ENCODE results near the gene BCAS4.

Gene BCAS4

DNA sequence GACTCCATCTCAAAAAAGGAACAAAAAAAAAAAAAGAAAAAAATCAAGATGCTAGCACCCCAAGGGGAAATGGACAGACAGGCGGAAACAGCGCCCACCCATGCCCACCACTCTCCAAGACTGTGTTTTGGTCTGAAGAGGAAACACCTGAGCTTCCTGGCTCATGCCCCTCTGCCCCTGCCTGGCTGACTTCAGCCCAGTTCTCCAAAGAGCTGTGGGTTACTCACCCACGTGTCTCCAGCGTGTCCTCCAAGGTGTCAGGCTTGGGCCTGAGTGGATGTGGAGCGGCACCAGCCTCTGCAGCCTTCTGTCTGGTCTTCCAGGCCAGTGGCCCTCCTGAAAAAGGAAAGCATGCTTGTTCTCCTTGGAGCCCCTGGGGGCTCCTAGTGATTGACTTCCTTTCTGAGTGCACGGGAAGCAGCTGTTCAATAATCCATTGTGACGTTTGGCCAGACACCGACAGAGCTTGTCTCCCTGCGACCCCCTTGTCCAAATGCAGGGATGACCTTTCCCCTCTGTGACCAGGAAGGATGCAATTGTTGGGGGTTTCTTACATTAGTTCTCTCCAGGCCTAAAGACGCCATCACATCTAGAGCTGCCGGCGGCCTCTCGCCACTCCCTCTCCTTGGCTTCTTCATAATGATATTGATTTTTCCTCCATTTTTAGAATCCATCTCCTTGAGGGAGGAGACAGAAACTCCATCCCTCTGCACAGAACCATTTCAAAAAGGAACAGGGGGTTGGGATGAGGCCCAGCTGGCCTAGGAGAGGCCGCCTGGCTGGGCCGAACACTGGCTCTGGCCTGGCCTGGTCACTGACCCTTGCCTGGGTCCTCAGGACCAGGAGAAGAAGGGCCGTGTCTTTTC lies 77.9 kb downstream of the BCAS4 start:
- CTCF ChIA-PET: interaction anchor here (0.6 to 0.8 kb wide), 2 partner anchors 54 to 61 kb away, joined by 3 read pairs; no protein-coding TSS in a partner anchor
- POLR2A ChIA-PET: interaction anchor here (0.9 kb wide), 1 partner anchor 56 kb away, joined by 4 read pairs; no protein-coding TSS in a partner anchor
- Histone ChIP-seq H3K27ac (ENCODE audit: extremely low read depth, low read depth, low read length) (no peak overlapping the region), H3K36me3 (ENCODE audit: control insufficient read depth in 2 of 2, insufficient read depth in 1 of 2, low read length in 2 of 2) (peaks cover 0 to 10% of the 10 kb centered on the region in 2 experiments; a peak in 1 of 3 replicates), H3K9me3 (ENCODE audit: control insufficient read depth, insufficient read depth, low read depth, low read length) (no peaks in the 10 kb centered on the region), H3K4me3 (ENCODE audit: low read depth, low read length) (no peak overlapping the region), H3K4me1 (ENCODE audit: control insufficient read depth, insufficient read depth, low read length) (no peaks in the 10 kb centered on the region)
- no peak for TF ChIP-seq ZIC2 (tag by site-specific recombination; IDR thresholded peaks at IDR 0.05)
- no peak for TF ChIP-seq ZNF302 (tag by site-specific recombination; IDR thresholded peaks at IDR 0.05; ENCODE audit: low read depth)
- no peak for TF ChIP-seq ZNF701 (tag by site-specific recombination; IDR thresholded peaks at IDR 0.05)
- TF ChIP-seq ZFHX2 (tag by site-specific recombination; conservative IDR thresholded peaks at IDR 0.05): no peak

DNA sequence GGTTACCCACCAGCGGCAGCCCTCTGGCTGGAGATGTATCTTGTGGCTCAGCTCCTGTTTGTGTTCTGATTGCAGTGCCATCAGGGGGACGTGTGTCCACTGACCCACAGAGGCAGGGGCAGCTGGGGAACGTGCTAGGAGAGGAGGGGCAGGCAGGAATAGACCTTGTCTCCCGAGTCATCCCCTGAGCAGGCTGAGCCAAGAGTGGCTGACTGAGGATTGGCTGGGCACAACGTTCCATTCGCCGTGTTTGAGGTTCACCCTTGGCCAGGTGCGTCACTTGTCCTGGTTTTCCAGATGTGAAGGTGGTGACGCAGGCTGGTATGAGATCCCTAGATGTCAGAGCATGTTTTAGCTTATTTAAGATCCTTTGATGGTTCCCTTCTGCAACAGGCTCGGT lies 78.7 kb downstream of the BCAS4 start:
- POLR2A ChIA-PET: interaction anchor here (0.9 kb wide), 1 partner anchor 57 kb away, joined by 4 read pairs; no protein-coding TSS in a partner anchor
- CTCF ChIA-PET: interaction anchor here (0.8 kb wide), 1 partner anchor 55 kb away, joined by 3 read pairs; no protein-coding TSS in a partner anchor

DNA sequence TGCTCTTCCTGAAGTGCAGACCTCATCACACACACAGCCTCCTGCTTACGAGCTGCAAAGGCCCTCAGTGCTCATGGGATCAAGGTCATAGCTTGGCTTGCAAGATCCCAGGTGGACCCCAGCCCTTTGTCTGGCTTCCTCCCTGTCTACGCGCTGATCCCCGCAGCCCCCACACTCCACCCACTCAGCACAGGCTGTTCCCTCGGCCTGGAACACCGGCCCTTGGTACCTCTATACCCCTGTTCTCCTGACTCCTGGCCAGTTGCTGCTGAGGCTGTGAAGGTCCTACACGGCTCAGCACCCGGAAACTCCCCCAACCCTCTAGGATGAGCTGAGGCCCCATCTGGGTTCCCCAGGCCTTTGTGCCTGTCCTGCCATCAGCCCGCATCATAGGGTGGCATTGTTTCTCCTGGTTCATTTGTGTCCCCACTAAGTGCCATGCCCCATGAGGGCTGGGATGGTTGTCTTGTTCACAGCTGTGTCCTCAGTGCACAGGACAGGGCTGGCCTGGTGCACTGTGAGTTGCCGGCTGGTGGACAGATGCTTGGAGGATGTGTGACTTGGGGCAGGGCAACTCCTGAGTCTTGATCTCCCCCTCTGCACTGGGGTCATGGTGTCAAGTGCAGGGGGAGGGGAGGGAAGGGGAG lies 79.4 kb downstream of the BCAS4 start:
- ChIA-PET CTCF (no interaction called here), POLR2A (no interaction called here)
- Histone ChIP-seq H3K27ac (ENCODE audit: extremely low read depth, low read depth, low read length) (no peak overlapping the region), H3K36me3 (ENCODE audit: control insufficient read depth in 2 of 2, insufficient read depth in 1 of 2, low read length in 2 of 2) (peaks cover 0 to 10% of the 10 kb centered on the region in 2 experiments; a peak in 1 of 3 replicates), H3K4me3 (ENCODE audit: low read depth, low read length) (no peak overlapping the region), H3K4me1 (ENCODE audit: control insufficient read depth, insufficient read depth, low read length) (no peaks in the 10 kb centered on the region), H3K9me3 (ENCODE audit: control insufficient read depth, insufficient read depth, low read depth, low read length) (no peaks in the 10 kb centered on the region)
- TF ChIP-seq ZNF585B (tag by site-specific recombination; IDR thresholded peaks at IDR 0.05): no peak
- TF ChIP-seq ZNF776 (tag by site-specific recombination; IDR thresholded peaks at IDR 0.05; ENCODE audit: borderline replicate concordance): no peak
- no peak for TF ChIP-seq ZNF394 (tag by site-specific recombination; IDR thresholded peaks at IDR 0.05; ENCODE audit: borderline replicate concordance)
- TF ChIP-seq BCL11A (tag by site-specific recombination; IDR thresholded peaks at IDR 0.05; ENCODE audit: low read depth): no peak
- TF ChIP-seq ZNF510 (tag by site-specific recombination; IDR thresholded peaks at IDR 0.05; ENCODE audit: insufficient replicate concordance): no peak
- TF ChIP-seq WT1 (tag by site-specific recombination; IDR thresholded peaks at IDR 0.05): no peak
- TF ChIP-seq ZNF23 (tag by site-specific recombination; IDR thresholded peaks at IDR 0.05; ENCODE audit: borderline replicate concordance): no peak
- TF ChIP-seq ZXDB (tag by site-specific recombination; IDR thresholded peaks at IDR 0.05): no peak
- no peak for TF ChIP-seq ZNF514 (tag by site-specific recombination; IDR thresholded peaks at IDR 0.05)
- TF ChIP-seq ZEB2 (tag by site-specific recombination; IDR thresholded peaks at IDR 0.05): no peak
- TF ChIP-seq ZSCAN23 (tag by site-specific recombination; IDR thresholded peaks at IDR 0.05): no peak
- TF ChIP-seq, protein P1, sequence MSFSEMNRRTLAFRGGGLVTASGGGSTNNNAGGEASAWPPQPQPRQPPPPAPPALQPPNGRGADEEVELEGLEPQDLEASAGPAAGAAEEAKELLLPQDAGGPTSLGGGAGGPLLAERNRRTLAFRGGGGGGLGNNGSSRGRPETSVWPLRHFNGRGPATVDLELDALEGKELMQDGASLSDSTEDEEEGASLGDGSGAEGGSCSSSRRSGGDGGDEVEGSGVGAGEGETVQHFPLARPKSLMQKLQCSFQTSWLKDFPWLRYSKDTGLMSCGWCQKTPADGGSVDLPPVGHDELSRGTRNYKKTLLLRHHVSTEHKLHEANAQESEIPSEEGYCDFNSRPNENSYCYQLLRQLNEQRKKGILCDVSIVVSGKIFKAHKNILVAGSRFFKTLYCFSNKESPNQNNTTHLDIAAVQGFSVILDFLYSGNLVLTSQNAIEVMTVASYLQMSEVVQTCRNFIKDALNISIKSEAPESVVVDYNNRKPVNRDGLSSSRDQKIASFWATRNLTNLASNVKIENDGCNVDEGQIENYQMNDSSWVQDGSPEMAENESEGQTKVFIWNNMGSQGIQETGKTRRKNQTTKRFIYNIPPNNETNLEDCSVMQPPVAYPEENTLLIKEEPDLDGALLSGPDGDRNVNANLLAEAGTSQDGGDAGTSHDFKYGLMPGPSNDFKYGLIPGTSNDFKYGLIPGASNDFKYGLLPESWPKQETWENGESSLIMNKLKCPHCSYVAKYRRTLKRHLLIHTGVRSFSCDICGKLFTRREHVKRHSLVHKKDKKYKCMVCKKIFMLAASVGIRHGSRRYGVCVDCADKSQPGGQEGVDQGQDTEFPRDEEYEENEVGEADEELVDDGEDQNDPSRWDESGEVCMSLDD (tag by site-specific recombination; IDR thresholded peaks at IDR 0.05): no peak
- no peak for TF ChIP-seq ZNF600 (tag by site-specific recombination; IDR thresholded peaks at IDR 0.05)
- no peak for TF ChIP-seq ZNF184 (tag by site-specific recombination; IDR thresholded peaks at IDR 0.05)
- no peak for TF ChIP-seq GLIS2 (tag by site-specific recombination; IDR thresholded peaks at IDR 0.05)
- no peak for TF ChIP-seq IKZF3 (tag by site-specific recombination; IDR thresholded peaks at IDR 0.05)
- no peak for TF ChIP-seq ZNF324 (tag by site-specific recombination; IDR thresholded peaks at IDR 0.05)

More for the DNA sequence above, 78.7 kb downstream of the BCAS4 start:
- Histone ChIP-seq H3K36me3 (ENCODE audit: control insufficient read depth in 2 of 2, insufficient read depth in 1 of 2, low read length in 2 of 2) (peaks cover 0 to 10% of the 10 kb centered on the region in 2 experiments; a peak in 1 of 3 replicates), H3K9me3 (ENCODE audit: control insufficient read depth, insufficient read depth, low read depth, low read length) (no peaks in the 10 kb centered on the region), H3K4me3 (ENCODE audit: low read depth, low read length) (no peak overlapping the region), H3K27ac (ENCODE audit: extremely low read depth, low read depth, low read length) (no peak overlapping the region), H3K4me1 (ENCODE audit: control insufficient read depth, insufficient read depth, low read length) (no peaks in the 10 kb centered on the region)
- TF ChIP-seq KLF16 (tag by site-specific recombination; IDR thresholded peaks at IDR 0.05): no peak
- TF ChIP-seq ZNF24 (tag by site-specific recombination; IDR thresholded peaks at IDR 0.05): no peak
- no peak for TF ChIP-seq ZNF529 (tag by site-specific recombination; IDR thresholded peaks at IDR 0.05; ENCODE audit: insufficient replicate concordance)
- TF ChIP-seq, protein P2, sequence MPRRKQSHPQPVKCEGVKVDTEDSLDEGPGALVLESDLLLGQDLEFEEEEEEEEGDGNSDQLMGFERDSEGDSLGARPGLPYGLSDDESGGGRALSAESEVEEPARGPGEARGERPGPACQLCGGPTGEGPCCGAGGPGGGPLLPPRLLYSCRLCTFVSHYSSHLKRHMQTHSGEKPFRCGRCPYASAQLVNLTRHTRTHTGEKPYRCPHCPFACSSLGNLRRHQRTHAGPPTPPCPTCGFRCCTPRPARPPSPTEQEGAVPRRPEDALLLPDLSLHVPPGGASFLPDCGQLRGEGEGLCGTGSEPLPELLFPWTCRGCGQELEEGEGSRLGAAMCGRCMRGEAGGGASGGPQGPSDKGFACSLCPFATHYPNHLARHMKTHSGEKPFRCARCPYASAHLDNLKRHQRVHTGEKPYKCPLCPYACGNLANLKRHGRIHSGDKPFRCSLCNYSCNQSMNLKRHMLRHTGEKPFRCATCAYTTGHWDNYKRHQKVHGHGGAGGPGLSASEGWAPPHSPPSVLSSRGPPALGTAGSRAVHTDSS (tag by site-specific recombination; IDR thresholded peaks at IDR 0.05): no peak
- TF ChIP-seq ZNF701 (tag by site-specific recombination; IDR thresholded peaks at IDR 0.05): no peak
- TF ChIP-seq ZNF843 (tag by site-specific recombination; IDR thresholded peaks at IDR 0.05): no peak
- no peak for TF ChIP-seq ZNF175 (tag by site-specific recombination; IDR thresholded peaks at IDR 0.05)
- TF ChIP-seq ZNF600 (tag by site-specific recombination; IDR thresholded peaks at IDR 0.05): no peak
- TF ChIP-seq ZNF473 (tag by site-specific recombination; IDR thresholded peaks at IDR 0.05): no peak
- TF ChIP-seq ZNF324 (tag by site-specific recombination; IDR thresholded peaks at IDR 0.05): no peak
- no peak for TF ChIP-seq ZNF433 (tag by site-specific recombination; IDR thresholded peaks at IDR 0.05; ENCODE audit: low read depth)
- TF ChIP-seq SALL2 (tag by site-specific recombination; IDR thresholded peaks at IDR 0.05; ENCODE audit: borderline replicate concordance): no peak
- TF ChIP-seq GLI4 (tag by site-specific recombination; IDR thresholded peaks at IDR 0.05): no peak
- no peak for TF ChIP-seq GLIS1 (tag by site-specific recombination; IDR thresholded peaks at IDR 0.05)
- no peak for TF ChIP-seq MZF1 (tag by site-specific recombination; IDR thresholded peaks at IDR 0.05; ENCODE audit: borderline replicate concordance)
- no peak for TF ChIP-seq ZSCAN23 (tag by site-specific recombination; IDR thresholded peaks at IDR 0.05)
